Aorta (tissue), 5 donors: ENCODE results near the gene NANOGP8. TPM values are rescaled to one million over a fixed set of nuclear protein-coding genes. Genes with fewer than 3 reads are reported as not detected.

Experiments
- ATAC-seq: fragments of 200-7000 bp; cut with Tn5 transposase; one replicate; pipeline ENCODE4 v1.9.1; 2022; ENCODE audit warnings: moderate library complexity; ENCODE audit not compliant: low FRiP score
- DNase-seq, 2 donors: peaks; one replicate each; pipeline ENCODE4 v3.0.0-alpha.2; 2020
- H3K27ac ChIP-seq, 2 donors: one replicate each; pipeline ENCODE4 v1.5.1; 2013; ENCODE audit warnings: low read length in 2 of 2, mild to moderate bottlenecking in 2 of 2, moderate library complexity in 2 of 2, control low read depth in 1 of 2, inconsistent platforms in 1 of 2, low read depth in 1 of 2
- H3K27me3 ChIP-seq, 2 donors: one replicate each; pipeline ENCODE4 v1.6.1; 2013; ENCODE audit warnings: control low read depth in 1 of 2, low read length in 1 of 2, mild to moderate bottlenecking in 1 of 2, moderate library complexity in 1 of 2; ENCODE audit not compliant: insufficient read depth in 2 of 2, control insufficient read depth in 1 of 2
- H3K36me3 ChIP-seq, 2 donors: one replicate each; pipeline ENCODE4 v1.6.1; 2013; ENCODE audit warnings: control low read depth in 1 of 2, low read length in 1 of 2, mild to moderate bottlenecking in 1 of 2; ENCODE audit not compliant: insufficient read depth in 2 of 2, control insufficient read depth in 1 of 2
- H3K4me1 ChIP-seq, 2 donors: one replicate each; pipeline ENCODE4 v1.6.1; 2013; ENCODE audit warnings: low read length in 2 of 2, control low read depth in 1 of 2, mild to moderate bottlenecking in 1 of 2, moderate library complexity in 1 of 2; ENCODE audit not compliant: insufficient read depth in 2 of 2, control insufficient read depth in 1 of 2
- H3K4me3 ChIP-seq, 2 donors: one replicate each; pipeline ENCODE4 v1.5.1; 2013; ENCODE audit warnings: low read length in 2 of 2, control low read depth in 1 of 2, mild to moderate bottlenecking in 1 of 2
- H3K9me3 ChIP-seq: one replicate; pipeline ENCODE4 v1.6.1; 2013; ENCODE audit warnings: mild to moderate bottlenecking, low read length; ENCODE audit not compliant: control insufficient read depth
- WGBS, 2 donors: extraction: QIAGEN DNeasy Blood & Tissue Kit; methylation state at CpG; one replicate each; pipeline ENCODE4 v1.1.7; 2013; 5-methylcytosine and 5-hydroxymethylcytosine counted together
- intact Hi-C, 2 donors: fragments of 100-400 bp; cut with DNase I; formaldehyde crosslinking; loops; one replicate each; pipeline versions ENCODE4 v1.14.2 to v1.15.0; 2022
- polyA plus RNA-seq, 2 donors: library from polyadenylated mRNA; stranded (reverse); fragments of 200-250 nt; gene quantifications; one replicate each; pipeline ENCODE4 v1.2.3, GENCODE V29; 2013
- total RNA-seq, 2 donors: library from RNA; stranded (reverse); fragmentation: NEBNext Ultra II Directional; extraction: Animal tissue kit (Norgen Biotek cat#: 25700); gene quantifications; one replicate each; pipeline ENCODE4 v1.2.1, GENCODE V29; 2021
- donor health status: healthy with polysubstance abuse.
- donor health status: Bipolar disorder and iron deficiency.
- donor health status: DM: no; HTN: no; CAD: no.
- donor health status: DM: no; HTN: no; CAD: no.
- donor health status: DM: yes; HTN: yes; CAD: no.

Gene NANOGP8
- total and polyA plus RNA-seq, 4 donors = 1.2 to 1.5 TPM; not detected in 2

- no peaks in the 10 kb centered on the region for H3K9me3 ChIP-seq
- H3K27ac ChIP-seq = no peak overlapping the region
- DNase-seq (no peak), ATAC-seq (no peak)
- intact Hi-C loops = no loop called here
- no peaks in the 10 kb centered on the region for H3K4me1 ChIP-seq
- no peak overlapping the region for H3K4me3 ChIP-seq
- H3K27me3 ChIP-seq = no peaks in the 10 kb centered on the region
- H3K36me3 ChIP-seq = no peaks in the 10 kb centered on the region
- 89 to 93% methylated on average over 5 of the region's 5 CpGs for WGBS, 2 donors
These were observed 29.5 kb downstream of the NANOGP8 start for GRCh38 chr15:35055416-35056105.

- intact Hi-C loops = no loop called here
- Histone ChIP-seq H3K4me1 (no peaks in the 10 kb centered on the region), H3K4me3 (no peak overlapping the region), H3K36me3 (no peaks in the 10 kb centered on the region), H3K27ac (no peak overlapping the region), H3K9me3 (no peaks in the 10 kb centered on the region), H3K27me3 (no peaks in the 10 kb centered on the region)
- no peak for ATAC-seq
- WGBS, 2 donors = 93 to 94% methylated on average over 6 of the region's 6 CpGs
- no peak for DNase-seq
These were observed 30.7 kb downstream of the NANOGP8 start for GRCh38 chr15:35054380-35054779.

- no peaks in the 10 kb centered on the region for H3K36me3 ChIP-seq
- intact Hi-C loops = no loop called here
- ATAC-seq = no peak
These were observed 37.1 kb downstream of the NANOGP8 start for GRCh38 chr15:35047996-35048395.

GRCh38 chr15:35047528-35047927 is 37.6 kb downstream of the NANOGP8 start:
- WGBS, 2 donors = 49 to 51% methylated on average over 1 of the region's 1 CpG
- DNase-seq (no peak), ATAC-seq (no peak)
- no peak overlapping the region for H3K27ac ChIP-seq
- no peaks in the 10 kb centered on the region for H3K36me3 ChIP-seq
- no peak overlapping the region for H3K4me3 ChIP-seq
- H3K27me3 ChIP-seq = no peaks in the 10 kb centered on the region
- intact Hi-C loops = no loop called here
- no peaks in the 10 kb centered on the region for H3K9me3 ChIP-seq
- no peaks in the 10 kb centered on the region for H3K4me1 ChIP-seq

More at GRCh38 chr15:35047996-35048395, 37.1 kb downstream of the NANOGP8 start:
- H3K9me3 ChIP-seq = no peaks in the 10 kb centered on the region
- DNase-seq = no peak
- H3K4me1 ChIP-seq = no peaks in the 10 kb centered on the region
- H3K27me3 ChIP-seq = no peaks in the 10 kb centered on the region
- H3K27ac ChIP-seq = no peak overlapping the region
- no peak overlapping the region for H3K4me3 ChIP-seq

GRCh38 chr15:35043373-35044095 is 41.6 kb downstream of the NANOGP8 start:
- Histone ChIP-seq H3K4me1 (no peaks in the 10 kb centered on the region), H3K27me3 (no peaks in the 10 kb centered on the region), H3K36me3 (no peaks in the 10 kb centered on the region), H3K9me3 (no peaks in the 10 kb centered on the region), H3K4me3 (no peak overlapping the region), H3K27ac (no peak overlapping the region)
- WGBS, 2 donors = 61 to 82% methylated on average over 2 of the region's 2 CpGs
- no peak for DNase-seq
- ATAC-seq = no peak
- intact Hi-C loops = no loop called here

- ATAC-seq (no peak), DNase-seq (no peak)
- H3K27me3 ChIP-seq = no peaks in the 10 kb centered on the region
- H3K4me3 ChIP-seq = no peak overlapping the region
- H3K27ac ChIP-seq = no peak overlapping the region
- intact Hi-C loops = no loop called here
- H3K36me3 ChIP-seq = no peaks in the 10 kb centered on the region
- WGBS, 2 donors = 85 to 86% methylated on average over 8 of the region's 8 CpGs
- no peaks in the 10 kb centered on the region for H3K9me3 ChIP-seq
- H3K4me1 ChIP-seq = no peaks in the 10 kb centered on the region
These were observed 44.5 kb downstream of the NANOGP8 start for GRCh38 chr15:35040339-35041255.

GRCh38 chr15:35038626-35039451 is 46.3 kb downstream of the NANOGP8 start:
- H3K4me1 ChIP-seq = no peaks in the 10 kb centered on the region
- WGBS, 2 donors = 45 to 53% methylated on average over 6 of the region's 6 CpGs
- DNase-seq (no peak), ATAC-seq (no peak)
- H3K9me3 ChIP-seq = no peaks in the 10 kb centered on the region
- no peaks in the 10 kb centered on the region for H3K36me3 ChIP-seq
- intact Hi-C loops = no loop called here
- H3K27me3 ChIP-seq = no peaks in the 10 kb centered on the region
- no peak overlapping the region for H3K4me3 ChIP-seq
- no peak overlapping the region for H3K27ac ChIP-seq
